RKO (cell line): Measurements from ENCODE around the gene FOXN1.

Experiments used
- DNase-seq: peaks from one replicate; pipeline ENCODE4 v3.0.0-alpha.2; 2016; ENCODE audit warnings: low spot score

FOXN1 gene

GRCh38 chr17:28477928-28478327, 28.2 kb upstream of the FOXN1 start:
- no peak for DNase-seq

GRCh38 chr17:28478712-28479615, 27.2 kb upstream of the FOXN1 start:
- DNase-seq = no peak

- no peak for DNase-seq
Observed at GRCh38 chr17:28480278-28480677, 25.9 kb upstream of the FOXN1 start.

- DNase-seq = no peak
Observed at GRCh38 chr17:28480799-28481571, 25.2 kb upstream of the FOXN1 start.

GRCh38 chr17:28482551-28483199, 23.5 kb upstream of the FOXN1 start:
- DNase-seq = no peak

- DNase-seq = no peak
Observed at GRCh38 chr17:28484296-28484695, 21.9 kb upstream of the FOXN1 start.

- no peak for DNase-seq
Observed at GRCh38 chr17:28485049-28485448, 21.1 kb upstream of the FOXN1 start.

GRCh38 chr17:28487881-28488532, 18.1 kb upstream of the FOXN1 start:
- DNase-seq = no peak

GRCh38 chr17:28488533-28489276, 17.4 kb upstream of the FOXN1 start:
- DNase-seq = no peak

- no peak for DNase-seq
Observed at GRCh38 chr17:28491286-28491685, 14.9 kb upstream of the FOXN1 start.

GRCh38 chr17:28491860-28492259, 14.3 kb upstream of the FOXN1 start:
- DNase-seq = no peak

- no peak for DNase-seq
Observed at GRCh38 chr17:28492352-28493310, 13.5 kb upstream of the FOXN1 start.

- DNase-seq = peak; percentile 43
Observed at GRCh38 chr17:28493460-28493859, 12.7 kb upstream of the FOXN1 start.

GRCh38 chr17:28494445-28495188, 11.5 kb upstream of the FOXN1 start:
- DNase-seq = peak; percentile 58

GRCh38 chr17:28495635-28496034, 10.5 kb upstream of the FOXN1 start:
- DNase-seq = no peak

GRCh38 chr17:28497931-28498330, 8.2 kb upstream of the FOXN1 start:
- no peak for DNase-seq

GRCh38 chr17:28498652-28499363, 7.3 kb upstream of the FOXN1 start:
- DNase-seq = no peak

GRCh38 chr17:28499364-28499664, 6.8 kb upstream of the FOXN1 start:
- DNase-seq = no peak
